ENCODE results near the gene CCP110.

GRCh38 chr16:19578378-19578971, 54.7 kb downstream of the CCP110 start:
- no peak for TF ChIP-seq REST (IDR thresholded peaks at IDR 0.05; ENCODE audit: unreplicated experiment)
- TF ChIP-seq, protein P1, sequence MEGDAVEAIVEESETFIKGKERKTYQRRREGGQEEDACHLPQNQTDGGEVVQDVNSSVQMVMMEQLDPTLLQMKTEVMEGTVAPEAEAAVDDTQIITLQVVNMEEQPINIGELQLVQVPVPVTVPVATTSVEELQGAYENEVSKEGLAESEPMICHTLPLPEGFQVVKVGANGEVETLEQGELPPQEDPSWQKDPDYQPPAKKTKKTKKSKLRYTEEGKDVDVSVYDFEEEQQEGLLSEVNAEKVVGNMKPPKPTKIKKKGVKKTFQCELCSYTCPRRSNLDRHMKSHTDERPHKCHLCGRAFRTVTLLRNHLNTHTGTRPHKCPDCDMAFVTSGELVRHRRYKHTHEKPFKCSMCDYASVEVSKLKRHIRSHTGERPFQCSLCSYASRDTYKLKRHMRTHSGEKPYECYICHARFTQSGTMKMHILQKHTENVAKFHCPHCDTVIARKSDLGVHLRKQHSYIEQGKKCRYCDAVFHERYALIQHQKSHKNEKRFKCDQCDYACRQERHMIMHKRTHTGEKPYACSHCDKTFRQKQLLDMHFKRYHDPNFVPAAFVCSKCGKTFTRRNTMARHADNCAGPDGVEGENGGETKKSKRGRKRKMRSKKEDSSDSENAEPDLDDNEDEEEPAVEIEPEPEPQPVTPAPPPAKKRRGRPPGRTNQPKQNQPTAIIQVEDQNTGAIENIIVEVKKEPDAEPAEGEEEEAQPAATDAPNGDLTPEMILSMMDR (conservative IDR thresholded peaks at IDR 0.05; ENCODE audit: low read depth in 2 of 2), result no peak
- no peak for TF ChIP-seq EZH2 (IDR thresholded peaks at IDR 0.05; ENCODE audit: low read depth, unreplicated experiment)
- TF ChIP-seq POLR2AphosphoS5 (IDR thresholded peaks at IDR 0.05; ENCODE audit: low read depth), result no peak

Data from GM23338 (cell line).